Pancreas (tissue), 10 donors: ENCODE measurements around the gene C12orf42. TPM values are rescaled to one million over a fixed set of nuclear protein-coding genes. Genes with fewer than 3 reads are reported as not detected.

Source experiments
- ATAC-seq, 4 donors: fragments of 200-7000 bp; cut with Tn5 transposase; one replicate each; pipeline versions ENCODE4 v1.8.0 to v1.9.1; 2020; ENCODE audit warnings: mild to moderate bottlenecking in 4 of 4, moderate library complexity in 4 of 4
- DNase-seq, 6 donors: peaks; one replicate each; pipeline ENCODE4 v3.0.0-alpha.2; 2020
- FAIRE-seq: peaks from 2 replicates; lab custom pipeline; 2012; peaks lifted over from hg19 to GRCh38; lab: Jason Lieb, UNC
- H3K27ac ChIP-seq, 4 donors: fragments of 200-600 bp; sonication (generic); 1 replicate in 3 of 4; 2 replicates in 1 of 4; pipeline versions ENCODE4 v1.5.0 to v1.8.0; 2020
- H3K27me3 ChIP-seq, 4 donors: fragments of 200-600 bp; one replicate each; pipeline ENCODE4 v1.8.0; 2021
- H3K36me3 ChIP-seq, 3 donors: fragments of 200-600 bp; sonication (generic) in 1 of 3; one replicate each; pipeline versions ENCODE4 v1.5.0 to v1.8.0; 2020 to 2021
- H3K4me1 ChIP-seq, 3 donors: fragments of 200-600 bp; one replicate each; pipeline ENCODE4 v1.8.0; 2021
- H3K4me3 ChIP-seq, 4 donors: fragments of 200-600 bp; sonication (generic) in 2 of 4; one replicate each; pipeline versions ENCODE4 v1.5.0 to v1.8.0; 2020 to 2021
- H3K9me3 ChIP-seq, 4 donors: fragments of 200-600 bp; one replicate each; pipeline ENCODE4 v1.8.0; 2021
- WGBS, 2 donors: extraction: QIAGEN DNeasy Blood & Tissue Kit; methylation state at CpG; one replicate each; pipeline ENCODE4 v1.1.7; 2013; 5-methylcytosine and 5-hydroxymethylcytosine counted together
- intact Hi-C, 3 donors: fragments of 100-400 bp; cut with DNase I; formaldehyde crosslinking; loops; one replicate each; pipeline versions ENCODE4 v1.11.1 to v1.14.2; 2022
- polyA plus RNA-seq, 2 donors: library from polyadenylated mRNA; stranded (reverse); fragments of 200-250 nt; gene quantifications; one replicate each; pipeline ENCODE4 v1.2.3, GENCODE V29; 2013
- total RNA-seq, 6 donors: library from RNA; stranded (reverse); fragmentation: NEBNext Ultra II Directional in 4 of 6; extraction: Animal tissue kit (Norgen Biotek cat#: 25700) in 4 of 6; gene quantifications; one replicate each; pipeline versions ENCODE4 v1.2.1 to v1.2.4, GENCODE V29; 2021 to 2023
- TF ChIP-seq, protein P1 (sequence below), 4 donors: fragments of 200-600 bp; sonication (generic) in 3 of 4; IDR thresholded peaks; one replicate each; pipeline versions ENCODE4 v1.5.0 to v1.8.0; 2021; ENCODE audit warnings: antibody characterized with exemption in 4 of 4
- donor health status: healthy with polysubstance abuse.
- donor health status: DM: no; HTN: no; CAD: no; lungs with moderate emphysema.
- donor health status: DM: no; HTN: no; CAD: no.
- donor health status: control.
- donor health status: control.
- donor health status: Bipolar disorder and iron deficiency.
- donor health status: DM: yes; HTN: yes; CAD: no.
- donor health status: DM: no; HTN: no; CAD: no.
- donor health status: DM: no; HTN: no; CAD: no.
- donor health status: DM: yes; HTN: yes; CAD: no.

The C12orf42 gene
- total and polyA plus RNA-seq, 8 donors, result not detected

DNA sequence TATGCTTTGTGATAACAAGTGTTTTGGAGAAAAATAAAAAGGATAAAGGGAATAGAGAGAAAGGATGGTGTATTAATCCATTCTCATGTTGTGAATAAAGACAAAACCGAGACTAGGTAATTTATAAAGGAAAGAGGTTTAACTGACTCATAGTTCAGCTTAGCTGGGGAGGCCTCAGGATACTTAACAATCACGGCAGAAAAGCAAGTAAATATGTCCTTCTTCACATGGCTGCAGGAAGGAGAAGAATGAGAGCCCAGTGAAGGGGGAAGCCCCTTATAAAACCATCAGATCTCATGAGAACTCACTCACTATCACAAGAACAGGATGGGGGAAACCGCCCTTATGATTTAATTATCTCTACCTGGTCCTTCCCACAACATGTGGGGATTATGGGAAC, 18.1 kb upstream of the C12orf42 start:
- FAIRE-seq, result no peak

DNA sequence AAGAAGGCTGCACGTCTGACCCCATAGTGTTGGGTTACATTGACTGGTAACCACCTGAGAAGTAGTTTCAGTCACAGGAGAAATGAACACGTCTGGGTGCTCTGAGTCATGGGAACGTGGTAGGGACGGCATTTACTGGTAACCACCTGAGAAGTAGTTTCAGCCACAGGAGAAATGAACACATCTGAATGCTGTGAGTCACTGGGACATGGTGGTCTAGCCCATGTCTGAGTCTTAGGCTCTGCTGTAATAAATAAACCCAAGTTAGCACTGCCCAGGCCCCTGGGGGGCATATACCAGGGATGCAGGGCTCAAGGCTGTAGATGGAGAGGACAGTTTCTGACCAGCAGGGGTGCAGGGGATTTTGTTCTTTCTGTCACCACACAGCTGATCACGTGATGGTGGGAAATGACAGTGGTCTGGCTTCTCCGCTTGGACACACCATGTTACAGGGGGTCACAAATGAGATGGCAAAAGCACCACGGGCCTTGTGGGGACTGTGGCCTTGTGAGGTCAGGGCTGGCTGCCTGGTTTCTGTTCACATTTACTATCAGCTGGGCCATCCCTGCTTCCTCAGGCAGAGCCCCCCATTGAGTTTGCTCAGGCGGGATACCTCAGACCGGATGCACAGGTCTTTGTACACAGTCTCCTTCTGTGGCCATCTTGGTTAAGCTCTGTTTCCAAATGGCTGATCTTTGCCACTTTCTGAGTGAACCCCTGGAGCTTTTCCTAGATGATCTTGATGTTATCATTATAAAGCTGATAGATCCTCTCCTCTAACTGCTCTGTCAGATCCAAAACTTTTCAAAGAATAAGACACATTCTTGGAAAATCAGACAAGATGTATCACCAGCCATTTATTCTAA, 9.8 kb upstream of the C12orf42 start:
- WGBS, 2 donors, result 62 to 63% methylated on average over 9 of the region's 9 CpGs
- DNase-seq (no peak), FAIRE-seq (no peak), ATAC-seq (no peak)
- Histone ChIP-seq H3K27me3 (peaks cover 0 to 6% (median 0%) of the 10 kb centered on the region in 4 donors), H3K4me3 (no peak overlapping the region), H3K36me3 (no peaks in the 10 kb centered on the region), H3K9me3 (no peaks in the 10 kb centered on the region), H3K27ac (no peak overlapping the region), H3K4me1 (no peaks in the 10 kb centered on the region)
- TF ChIP-seq, protein P1, sequence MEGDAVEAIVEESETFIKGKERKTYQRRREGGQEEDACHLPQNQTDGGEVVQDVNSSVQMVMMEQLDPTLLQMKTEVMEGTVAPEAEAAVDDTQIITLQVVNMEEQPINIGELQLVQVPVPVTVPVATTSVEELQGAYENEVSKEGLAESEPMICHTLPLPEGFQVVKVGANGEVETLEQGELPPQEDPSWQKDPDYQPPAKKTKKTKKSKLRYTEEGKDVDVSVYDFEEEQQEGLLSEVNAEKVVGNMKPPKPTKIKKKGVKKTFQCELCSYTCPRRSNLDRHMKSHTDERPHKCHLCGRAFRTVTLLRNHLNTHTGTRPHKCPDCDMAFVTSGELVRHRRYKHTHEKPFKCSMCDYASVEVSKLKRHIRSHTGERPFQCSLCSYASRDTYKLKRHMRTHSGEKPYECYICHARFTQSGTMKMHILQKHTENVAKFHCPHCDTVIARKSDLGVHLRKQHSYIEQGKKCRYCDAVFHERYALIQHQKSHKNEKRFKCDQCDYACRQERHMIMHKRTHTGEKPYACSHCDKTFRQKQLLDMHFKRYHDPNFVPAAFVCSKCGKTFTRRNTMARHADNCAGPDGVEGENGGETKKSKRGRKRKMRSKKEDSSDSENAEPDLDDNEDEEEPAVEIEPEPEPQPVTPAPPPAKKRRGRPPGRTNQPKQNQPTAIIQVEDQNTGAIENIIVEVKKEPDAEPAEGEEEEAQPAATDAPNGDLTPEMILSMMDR (IDR thresholded peaks at IDR 0.05), result no peak
- intact Hi-C loops, result no loop called here

More for the DNA sequence above, 18.1 kb upstream of the C12orf42 start:
- TF ChIP-seq, protein P1 (IDR thresholded peaks at IDR 0.05), result no peak
- Histone ChIP-seq H3K27me3 (no peaks in the 10 kb centered on the region), H3K4me3 (no peak overlapping the region), H3K4me1 (no peaks in the 10 kb centered on the region), H3K27ac (no peak overlapping the region), H3K9me3 (no peaks in the 10 kb centered on the region), H3K36me3 (no peaks in the 10 kb centered on the region)
- 69 to 83% methylated on average over 3 of the region's 3 CpGs for WGBS, 2 donors
- ATAC-seq (no peak), DNase-seq (no peak)
- intact Hi-C loops, result no loop called here

DNA sequence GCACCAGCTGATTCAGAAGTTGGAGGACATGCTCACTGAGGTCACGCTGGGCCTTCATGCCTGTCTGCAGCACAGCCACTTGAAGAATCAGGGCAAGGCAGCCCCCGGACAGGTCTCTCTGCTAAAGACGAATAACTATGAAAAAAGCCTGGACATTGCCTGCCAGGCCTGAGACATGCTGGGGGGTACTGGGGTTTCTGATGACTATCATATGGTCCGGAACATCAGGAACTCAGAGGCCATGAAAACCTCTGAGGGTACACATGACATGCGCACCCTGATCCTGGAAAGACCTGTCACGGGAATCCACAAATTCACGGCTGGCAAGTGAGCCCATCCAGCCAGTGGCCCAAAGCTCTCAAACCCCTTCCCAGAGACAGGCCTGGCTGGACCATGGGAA, 8.8 kb upstream of the C12orf42 start:
- H3K9me3 ChIP-seq, result no peaks in the 10 kb centered on the region
- FAIRE-seq, result no peak
- H3K27me3 ChIP-seq, result peaks cover 0 to 6% (median 0%) of the 10 kb centered on the region in 4 donors
- no peaks in the 10 kb centered on the region for H3K36me3 ChIP-seq
- 78 to 91% methylated on average over 7 of the region's 7 CpGs for WGBS, 2 donors
- no peak overlapping the region for H3K4me3 ChIP-seq
- no peak for DNase-seq
- H3K4me1 ChIP-seq, result no peaks in the 10 kb centered on the region
- TF ChIP-seq, protein P1 (IDR thresholded peaks at IDR 0.05), result no peak
- intact Hi-C loops, result no loop called here
- no peak overlapping the region for H3K27ac ChIP-seq
- no peak for ATAC-seq

DNA sequence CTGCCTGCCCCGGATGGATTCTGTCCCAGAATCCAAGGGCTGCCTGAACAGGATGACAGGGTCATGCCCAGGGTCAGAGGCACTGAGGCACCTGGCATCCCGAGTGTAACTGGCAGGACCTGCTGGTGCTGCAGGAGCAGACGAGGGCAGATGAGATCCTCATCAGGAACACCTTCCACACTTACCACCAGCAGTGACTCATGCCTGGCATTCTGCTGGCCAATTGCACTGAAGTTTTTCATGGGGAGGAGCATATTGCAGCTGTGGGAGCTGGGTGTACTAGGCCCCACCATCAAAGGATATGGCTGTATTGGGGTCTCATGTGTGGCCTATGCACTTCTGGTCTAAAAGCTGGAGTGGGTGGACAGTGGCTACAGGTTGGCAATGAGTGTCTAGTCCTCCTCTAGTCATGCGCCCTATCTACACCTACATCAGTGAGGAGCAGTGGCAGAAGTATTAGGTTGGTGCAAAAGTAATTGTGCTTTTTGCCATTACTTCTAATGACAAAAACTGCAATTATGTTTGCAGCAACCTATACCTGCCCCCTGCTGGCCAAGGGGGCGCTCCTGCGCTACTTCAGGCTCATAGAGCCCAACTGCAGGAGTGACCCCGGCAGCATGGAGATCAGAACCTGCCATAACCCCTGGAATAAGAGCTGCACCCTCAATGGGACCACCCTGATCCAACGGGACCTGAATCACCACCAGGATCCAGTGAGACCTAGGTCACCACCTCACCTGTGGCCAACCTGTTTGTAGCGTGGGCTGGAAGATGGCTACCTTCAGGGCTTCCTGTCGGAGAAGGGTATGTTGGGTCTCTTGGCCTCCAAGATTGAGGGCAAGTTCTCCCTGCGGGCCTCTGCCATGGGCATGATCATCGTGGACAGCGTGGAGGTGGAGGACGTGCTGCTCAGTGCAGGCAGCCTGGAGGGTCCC, 8.0 kb upstream of the C12orf42 start:
- Histone ChIP-seq H3K4me3 (no peak overlapping the region), H3K36me3 (no peaks in the 10 kb centered on the region), H3K4me1 (no peaks in the 10 kb centered on the region), H3K9me3 (no peaks in the 10 kb centered on the region), H3K27me3 (peaks cover 0 to 6% (median 0%) of the 10 kb centered on the region in 4 donors), H3K27ac (no peak overlapping the region)
- DNase-seq (peak in 1 of 6 donors; percentile 68), ATAC-seq (peak in 2 of 4 donors; percentile 36 to 68), FAIRE-seq (no peak)
- intact Hi-C loops, result no loop called here
- TF ChIP-seq, protein P1 (IDR thresholded peaks at IDR 0.05), result peak in 2 of 4 donors; percentile 36 to 43
- 62 to 69% methylated on average over 14 of the region's 14 CpGs for WGBS, 2 donors
